ENCODE data around the gene ANKH.
A peak's percentile ranks its signal among the peaks of the same experiment; 100 is the strongest.
"Not testable (repeated sequence)": the region's sequence is repeated elsewhere in the genome, so short reads cannot be mapped to it uniquely, and the experiment has no call there.

The ANKH gene

DNA sequence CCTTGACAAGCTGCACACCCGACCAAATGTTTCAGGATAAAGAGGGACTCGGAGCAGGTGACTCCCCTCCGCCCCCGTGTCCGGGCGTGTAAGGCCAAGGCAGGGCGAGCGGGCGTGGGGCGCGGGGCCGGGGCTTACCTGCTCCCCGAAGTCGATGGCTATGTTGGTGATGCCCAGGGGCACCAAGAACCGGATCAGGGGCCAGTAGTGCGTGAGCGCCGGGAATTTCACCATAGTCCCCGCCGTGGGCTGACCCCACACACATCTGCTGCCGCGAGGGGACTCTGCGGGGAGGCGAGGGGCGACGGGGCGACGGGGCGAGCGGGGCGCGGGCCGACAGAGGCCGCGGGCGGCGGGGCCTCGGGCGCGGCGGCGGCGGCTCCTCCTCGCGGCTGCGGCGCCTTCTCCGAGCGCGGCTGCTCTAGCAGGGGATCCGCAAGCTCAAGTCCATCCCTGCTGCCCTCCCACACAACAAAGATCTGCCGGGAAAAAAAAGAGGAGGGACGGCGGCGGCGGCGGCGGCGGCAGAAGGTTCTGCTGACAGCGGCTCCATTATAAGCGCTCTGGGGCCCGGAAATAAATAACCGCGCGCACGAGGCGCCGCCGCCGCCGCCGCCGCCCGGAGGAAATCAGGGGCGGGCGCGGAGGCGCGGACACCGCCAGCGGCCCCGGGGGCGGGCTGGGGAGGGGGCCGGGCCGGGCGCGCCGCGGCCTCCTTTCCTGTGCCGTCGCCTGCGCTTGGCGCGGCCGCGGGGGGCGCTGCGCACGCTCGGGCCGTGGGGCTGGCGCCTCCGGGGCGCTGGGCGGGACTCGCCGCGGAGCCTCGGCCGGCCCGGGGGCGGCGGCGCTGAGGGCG, at the start of gene ANKH:
Gene ANKH (minus strand): TSS at position 565 of the 856 bp plus-strand sequence. CDS start 331 bp downstream, at position 234.
- peak within 1 kb of the TSS; percentile 80 to 99 (median 96) for H3K27ac ChIP-seq
- peak within 1 kb of the TSS; percentile 63 to 84 (median 72) for H3K4me3 ChIP-seq

DNA sequence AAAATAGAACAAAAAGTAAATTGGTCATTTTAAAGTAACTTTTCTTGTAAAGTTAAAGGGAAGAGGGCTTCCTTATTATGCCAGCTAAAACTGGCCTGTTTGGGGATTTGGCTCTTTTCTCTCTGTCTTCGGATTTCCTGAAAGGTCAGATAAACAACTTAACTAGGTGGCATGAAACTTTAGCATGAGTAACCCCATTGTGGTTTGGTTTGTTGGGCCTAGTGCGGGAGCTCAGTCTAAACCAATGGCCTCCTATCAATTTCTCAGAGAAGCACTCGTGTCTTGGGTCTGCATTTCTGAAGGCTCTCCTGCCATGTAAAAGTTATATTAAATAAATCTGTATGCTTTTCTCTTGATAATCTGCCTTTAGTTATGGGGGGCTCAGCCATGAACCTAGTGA, 48.5 kb upstream of the ANKH start:
- no peak overlapping the region for H3K4me3 ChIP-seq
- H3K27ac ChIP-seq, result no peak overlapping the region

DNA sequence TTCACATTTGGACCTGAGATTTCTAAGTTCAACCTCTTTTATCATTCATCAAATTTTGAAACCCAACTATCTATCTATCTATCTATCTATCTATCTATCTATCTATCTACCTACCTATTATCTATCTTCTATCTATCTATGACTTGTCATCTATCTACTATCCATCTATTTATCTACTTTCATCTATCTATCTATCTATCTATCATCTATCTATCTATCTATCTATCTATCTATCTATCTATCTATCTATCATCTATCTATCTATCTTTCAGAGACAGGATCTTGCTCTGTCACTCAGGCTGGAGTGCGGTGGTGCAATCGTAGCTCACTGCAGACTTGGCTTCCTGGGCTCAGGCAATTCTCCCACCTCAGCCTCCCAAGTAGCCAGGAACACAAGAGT, 47.5 kb upstream of the ANKH start:
- H3K27ac ChIP-seq, H3K4me3 ChIP-seq: not testable (repeated sequence)

- Histone ChIP-seq H3K27ac (peak overlapping the region in 3 of 21 experiments; percentile 6 to 42 (median 20)), H3K4me3 (no peak overlapping the region)
These were observed 46.1 kb upstream of the ANKH start for GRCh38 chr5:14917719-14918118.

DNA sequence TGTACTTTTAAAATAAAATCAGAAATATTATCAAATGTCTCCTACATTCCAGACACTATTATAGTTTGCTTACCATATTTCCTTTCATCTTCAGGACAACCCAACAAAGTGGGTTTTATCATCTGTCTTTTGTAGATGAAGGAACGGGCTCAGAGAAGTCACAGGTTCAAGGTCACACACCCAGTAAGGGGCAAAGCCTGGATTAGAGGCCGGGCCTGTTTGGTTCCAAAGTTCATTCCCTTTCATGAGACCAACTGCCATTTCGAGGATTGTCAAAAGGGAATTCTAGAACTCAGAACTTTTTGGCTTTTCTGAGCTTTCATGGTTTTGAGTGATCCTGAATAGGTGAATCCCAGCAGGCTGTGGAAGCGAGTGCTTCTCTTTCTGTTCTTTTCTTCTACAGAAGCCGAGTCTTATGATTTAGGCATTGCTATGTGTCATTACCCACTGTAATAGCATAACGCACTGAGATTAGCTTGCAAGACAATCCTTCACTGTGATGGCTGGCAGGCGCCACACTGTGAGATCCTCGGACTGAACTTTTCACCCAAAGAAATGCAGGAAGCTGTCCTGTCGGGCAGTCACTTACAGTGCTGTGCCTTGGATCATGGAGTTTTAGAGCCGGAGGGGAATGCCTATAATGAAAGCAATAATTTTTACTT, 43.8 kb upstream of the ANKH start:
- H3K4me3 ChIP-seq, result no peak overlapping the region
- peak overlapping the region in 1 of 21 experiments; percentile 25 for H3K27ac ChIP-seq

GRCh38 chr5:14914623-14915260, 43.2 kb upstream of the ANKH start:
- Histone ChIP-seq H3K27ac (no peak overlapping the region), H3K4me3 (no peak overlapping the region)

DNA sequence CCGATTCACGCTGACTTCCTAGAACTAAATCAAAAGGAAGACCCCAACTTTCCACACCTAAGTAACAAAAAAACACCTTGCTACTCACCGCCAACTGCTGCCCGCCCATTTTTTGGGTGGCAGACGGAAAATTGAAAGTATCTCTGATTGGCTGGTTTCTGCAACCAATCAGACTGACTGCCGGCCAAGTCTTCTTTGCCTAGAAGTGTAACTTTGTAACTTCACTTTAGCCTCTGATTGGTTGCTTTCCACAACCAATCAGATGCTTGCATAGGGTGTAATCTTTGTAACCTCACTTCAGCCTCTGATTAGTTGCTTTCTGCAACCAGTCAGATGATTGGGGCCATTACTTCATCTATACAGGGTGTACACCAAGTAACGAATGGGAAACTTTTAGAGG, 42.6 kb upstream of the ANKH start:
- Histone ChIP-seq H3K27ac (no peak overlapping the region), H3K4me3 (no peak overlapping the region)

- Histone ChIP-seq H3K27ac (no peak overlapping the region), H3K4me3 (no peak overlapping the region)
These were observed 41.5 kb upstream of the ANKH start for GRCh38 chr5:14913096-14913495.

- Histone ChIP-seq H3K27ac (no peak overlapping the region), H3K4me3 (no peak overlapping the region)
These were observed 40.6 kb upstream of the ANKH start for GRCh38 chr5:14912206-14912605.

DNA sequence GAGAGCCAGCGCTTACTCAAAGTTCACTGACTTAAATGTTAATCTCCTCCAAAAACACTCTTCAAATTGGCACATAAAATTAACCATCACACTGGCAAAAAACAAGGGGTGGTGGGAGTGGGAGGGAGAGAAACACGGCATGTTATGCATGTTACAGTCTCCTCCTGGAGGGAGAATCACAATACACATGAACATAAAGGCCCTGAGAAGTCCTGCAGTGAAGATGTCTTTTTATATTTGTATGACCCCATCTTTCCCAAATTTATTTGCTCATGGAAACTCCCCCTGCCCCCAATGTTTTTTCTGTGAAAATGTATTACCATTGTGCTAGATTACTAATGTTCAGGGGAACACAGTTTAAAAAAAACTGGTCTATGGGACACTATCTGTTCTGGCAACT, 37.8 kb upstream of the ANKH start:
- Histone ChIP-seq H3K27ac (no peak overlapping the region), H3K4me3 (no peak overlapping the region)

DNA sequence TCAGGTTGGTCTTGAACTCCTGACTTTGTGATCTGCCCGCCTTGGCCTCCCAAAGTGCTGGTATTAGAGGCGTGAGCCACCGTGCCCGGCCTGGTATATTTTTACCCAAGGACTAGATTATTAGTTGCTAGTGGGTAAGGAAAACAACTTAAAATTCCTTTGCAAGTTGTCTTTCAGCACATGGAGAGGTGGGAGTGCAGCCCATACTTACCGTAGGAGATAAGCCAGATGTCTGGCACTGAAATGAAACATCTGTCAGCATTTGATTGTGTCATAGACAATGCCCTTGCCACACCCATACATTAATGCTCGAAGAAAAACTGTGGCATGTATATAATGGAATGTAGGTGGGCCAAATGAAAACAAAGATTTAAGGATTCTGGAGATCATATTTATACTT, 36.6 kb upstream of the ANKH start:
- H3K27ac ChIP-seq, result no peak overlapping the region

DNA sequence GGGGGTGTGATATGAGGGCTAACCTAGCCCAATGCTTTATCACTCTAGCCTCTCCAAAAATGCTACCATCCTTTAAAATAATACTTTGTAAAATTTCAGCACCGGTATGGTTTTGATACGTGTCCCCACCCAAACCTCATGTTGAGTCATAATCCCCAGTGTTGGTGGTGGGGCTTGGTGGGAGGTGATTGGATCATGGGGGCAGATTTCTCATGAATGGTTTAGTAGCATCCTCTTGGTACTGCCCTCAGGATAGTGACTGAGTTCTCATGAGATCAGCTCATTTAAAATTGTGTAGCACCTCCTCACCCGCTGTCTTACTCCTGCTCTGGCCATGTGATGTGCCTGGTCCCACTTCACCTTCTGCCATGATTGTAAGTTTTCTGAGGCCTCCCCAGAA, 35.0 kb upstream of the ANKH start:
- H3K4me3 ChIP-seq, result no peak overlapping the region
- no peak overlapping the region for H3K27ac ChIP-seq

More for the DNA sequence above, 36.6 kb upstream of the ANKH start:
- no peak overlapping the region for H3K4me3 ChIP-seq

- H3K27ac ChIP-seq, result peak overlapping the region in 1 of 21 experiments; percentile 62
- no peak overlapping the region for H3K4me3 ChIP-seq
These were observed 31.4 kb upstream of the ANKH start for GRCh38 chr5:14902826-14903560.

- Histone ChIP-seq H3K4me3 (no peak overlapping the region), H3K27ac (peak overlapping the region in 18 of 21 experiments; percentile 7 to 73 (median 32))
These were observed 30.0 kb upstream of the ANKH start for GRCh38 chr5:14901462-14902051.

- peak overlapping the region in 18 of 21 experiments; percentile 7 to 73 (median 32) for H3K27ac ChIP-seq
- no peak overlapping the region for H3K4me3 ChIP-seq
These were observed 29.3 kb upstream of the ANKH start for GRCh38 chr5:14900693-14901461.

GRCh38 chr5:14896131-14896530, 24.6 kb upstream of the ANKH start:
- H3K4me3 ChIP-seq, result no peak overlapping the region
- H3K27ac ChIP-seq, result no peak overlapping the region

- Histone ChIP-seq H3K27ac (no peak overlapping the region), H3K4me3 (no peak overlapping the region)
These were observed 23.7 kb upstream of the ANKH start for GRCh38 chr5:14895301-14895700.

DNA sequence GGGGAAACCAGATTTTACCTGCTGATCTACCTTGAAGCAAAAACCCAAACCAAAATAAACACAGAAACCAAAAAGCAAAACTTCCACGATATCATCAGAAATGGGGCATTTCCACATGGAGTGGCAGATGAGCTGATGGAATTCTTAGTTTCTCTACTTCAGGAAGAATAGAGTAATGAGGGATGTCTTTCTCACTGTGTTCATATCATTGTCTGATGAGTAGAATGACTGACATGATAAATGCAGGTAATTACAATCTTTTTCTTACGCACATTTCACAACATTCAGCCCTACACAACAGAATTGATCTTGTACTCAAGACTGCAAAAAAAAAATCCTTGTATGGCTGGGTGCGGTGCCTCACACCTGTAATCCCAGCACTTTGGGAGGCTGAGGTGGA, 23.2 kb upstream of the ANKH start:
- H3K4me3 ChIP-seq, result no peak overlapping the region
- H3K27ac ChIP-seq, result no peak overlapping the region

DNA sequence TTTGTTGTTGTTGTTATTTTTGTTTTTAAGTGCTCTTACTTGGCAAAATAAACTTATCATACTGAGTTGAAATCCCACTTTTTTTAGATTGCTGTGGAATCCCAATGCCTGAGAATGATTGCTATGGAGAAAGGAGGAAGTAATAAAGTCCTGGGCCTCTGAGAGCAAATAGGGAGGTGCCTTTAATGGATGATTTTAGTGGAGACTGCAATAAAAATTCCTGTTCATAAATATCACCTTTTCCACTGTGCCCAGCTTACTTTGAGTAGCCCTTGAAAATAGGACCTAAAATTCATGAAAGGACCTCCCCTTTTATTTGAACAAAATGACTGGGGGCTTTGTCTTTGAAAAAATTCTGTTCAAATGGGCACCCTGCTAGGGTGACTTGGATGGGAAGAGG, 21.8 kb upstream of the ANKH start:
- H3K4me3 ChIP-seq, result no peak overlapping the region
- no peak overlapping the region for H3K27ac ChIP-seq

Data from skin epidermis (tissue), 12 donors.